Esophagus muscularis mucosa (tissue), 3 donors: ENCODE measurements around the gene PHF2.

Experiments
- CTCF ChIP-seq, 3 experiments: fragments of 200-600 bp in 2 of 3; fragments of 450-650 bp in 1 of 3; sonication (generic) in 2 of 3; IDR thresholded peaks; one replicate each; pipeline ENCODE4 v1.5.1; 2017 to 2019; ENCODE audit warnings: antibody characterized with exemption in 3 of 3, mild to moderate bottlenecking in 2 of 3, moderate library complexity in 1 of 3
- EP300 ChIP-seq: sonication (generic); formaldehyde crosslinking; IDR thresholded peaks from one replicate; pipeline ENCODE4 v1.6.1; 2017; ENCODE audit warnings: antibody characterized with exemption

GRCh38 chr9:93592008-93592642 is 15.7 kb downstream of the PHF2 start:
- TF ChIP-seq CTCF (IDR thresholded peaks at IDR 0.05) (no peak), EP300 (no peak)
